SU-DHL-6 (cell line): ENCODE measurements around the gene DNAH7.

ENCODE experiments used
- CTCF ChIP-seq: fragments of 200-600 bp; sonication (generic); IDR thresholded peaks from one replicate; pipeline ENCODE4 v1.5.1; 2017; ENCODE audit warnings: antibody characterized with exemption, mild to moderate bottlenecking, low read length, moderate library complexity; ENCODE audit not compliant: insufficient read depth, poor library complexity, severe bottlenecking
- EZH2phosphoT487 ChIP-seq: fragments of 200-600 bp; sonication (generic), shearing (Covaris generic); conservative IDR thresholded peaks from 2 replicates; pipeline ENCODE4 v1.6.1; 2018; ENCODE audit warnings: mild to moderate bottlenecking, antibody characterized with exemption, low read length, moderate library complexity, mixed read lengths

- TF ChIP-seq CTCF: no peak
- no peak for TF ChIP-seq EZH2phosphoT487
Observed at GRCh38 chr2:195959341-195959740, 109.3 kb downstream of the DNAH7 start.
